Esophagus muscularis mucosa (tissue), 4 donors: ENCODE measurements around the gene ANLN. TPM values are rescaled to one million over a fixed set of nuclear protein-coding genes. Genes with fewer than 3 reads are reported as not detected.

Experiments used
- DNase-seq: peaks from one replicate; pipeline ENCODE4 v3.0.0-alpha.2; 2017; ENCODE audit errors: extremely low spot score
- H3K27ac ChIP-seq, 4 donors: fragments of 200-600 bp; sonication (generic); replicated peaks in 1 of 4; 1 replicate in 3 of 4; 2 replicates in 1 of 4; pipeline ENCODE4 v1.5.1; 2016 to 2019; ENCODE audit warnings: mild to moderate bottlenecking in 1 of 4
- H3K27me3 ChIP-seq, 4 donors: fragments of 200-600 bp; sonication (generic); one replicate each; pipeline versions ENCODE4 v1.5.1 to v1.6.0; 2016 to 2019
- H3K36me3 ChIP-seq, 4 donors: fragments of 200-600 bp; sonication (generic); one replicate each; pipeline ENCODE4 v1.5.1; 2016 to 2019
- H3K4me1 ChIP-seq, 4 donors: fragments of 200-600 bp; sonication (generic); one replicate each; pipeline ENCODE4 v1.5.1; 2016 to 2019
- H3K4me3 ChIP-seq, 4 donors: fragments of 200-600 bp; sonication (generic); 1 replicate in 2 of 4; 2 replicates in 2 of 4; pipeline ENCODE4 v1.5.1; 2016 to 2019; ENCODE audit warnings: mild to moderate bottlenecking in 4 of 4, moderate library complexity in 1 of 4
- H3K9me3 ChIP-seq, 4 donors: fragments of 200-600 bp; sonication (generic); 1 replicate in 3 of 4; 2 replicates in 1 of 4; pipeline ENCODE4 v1.5.1; 2016 to 2019
- CTCF ChIP-seq, 3 experiments: fragments of 200-600 bp in 2 of 3; fragments of 450-650 bp in 1 of 3; sonication (generic) in 2 of 3; IDR thresholded peaks; one replicate each; pipeline ENCODE4 v1.5.1; 2017 to 2019; ENCODE audit warnings: antibody characterized with exemption in 3 of 3, mild to moderate bottlenecking in 2 of 3, moderate library complexity in 1 of 3
- EP300 ChIP-seq: sonication (generic); formaldehyde crosslinking; IDR thresholded peaks from one replicate; pipeline ENCODE4 v1.6.1; 2017; ENCODE audit warnings: antibody characterized with exemption
- POLR2A ChIP-seq: fragments of 450-650 bp; IDR thresholded peaks from one replicate; pipeline ENCODE4 v1.6.1; 2017; ENCODE audit warnings: antibody characterized with exemption, moderate library complexity, mild to moderate bottlenecking, low read depth
- POLR2AphosphoS5 ChIP-seq, 2 donors: sonication (generic); formaldehyde crosslinking; IDR thresholded peaks; one replicate each; pipeline ENCODE4 v1.6.1; 2017; ENCODE audit warnings: antibody characterized with exemption in 2 of 2
- WGBS: methylation state at CpG from one replicate; pipeline ENCODE4 v1.1.5; 2018; 5-methylcytosine and 5-hydroxymethylcytosine counted together
- intact Hi-C: fragments of 100-400 bp; cut with DNase I; formaldehyde crosslinking; loops from one replicate; pipeline ENCODE4 v1.15.1; 2023
- total RNA-seq, 4 donors: library from RNA; depleted of rRNA; stranded (reverse); fragments of >200 nt; gene quantifications; one replicate each; pipeline versions ENCODE4 v1.1.0 to v1.2.1, GENCODE V29; 2016

Gene ANLN
- total RNA-seq, 4 donors from 2014 or later = 4.1 to 11.2 (median 8.0) TPM

DNA sequence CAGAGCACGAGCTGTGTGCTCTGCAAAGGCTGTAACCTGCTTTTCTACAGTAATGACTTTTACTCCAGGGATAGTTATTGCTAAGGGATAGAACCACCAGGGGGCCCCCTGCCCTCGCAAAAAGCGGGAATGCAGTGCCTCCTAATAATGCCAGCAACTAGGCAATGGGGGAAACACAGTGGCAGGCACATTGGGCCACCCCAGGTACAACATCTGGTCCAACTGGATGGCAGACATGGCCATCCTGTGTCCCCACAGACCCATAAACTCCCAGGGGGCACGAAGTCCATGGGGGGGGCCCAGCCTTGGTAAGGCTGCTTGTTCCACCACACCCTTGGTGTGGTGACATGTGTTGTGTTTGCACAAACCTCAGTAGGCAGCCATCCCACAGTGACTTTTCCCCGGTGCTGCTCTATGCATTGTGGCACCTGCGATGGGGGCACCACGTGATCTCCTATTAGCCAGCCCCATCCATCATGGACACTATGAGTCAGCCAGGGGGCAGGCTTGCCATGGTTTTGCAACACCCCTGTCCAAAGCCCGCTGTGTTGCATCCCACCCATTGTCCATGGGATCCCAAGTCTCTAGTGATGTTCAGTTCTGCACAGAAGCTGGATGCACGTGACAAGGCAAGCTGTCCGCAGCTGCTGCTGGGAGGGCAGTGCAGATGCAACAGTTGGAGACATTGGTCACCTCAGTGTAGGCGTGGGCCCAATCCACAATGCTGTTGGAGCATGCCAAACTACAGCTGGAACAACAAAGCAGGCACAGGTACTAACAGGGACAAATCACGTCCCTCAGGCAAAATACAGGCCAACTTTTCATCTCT, 84.0 kb downstream of the ANLN start:
- H3K27me3 ChIP-seq = no peaks in the 10 kb centered on the region
- no peak overlapping the region for H3K4me3 ChIP-seq
- no peaks in the 10 kb centered on the region for H3K9me3 ChIP-seq
- 77% methylated on average over 8 of the region's 12 CpGs for WGBS
- H3K27ac ChIP-seq = no peak overlapping the region
- TF ChIP-seq POLR2A (no peak), EP300 (no peak), CTCF (IDR thresholded peaks at IDR 0.05) (peak in 2 of 3 experiments; percentile 18 to 34), POLR2AphosphoS5 (IDR thresholded peaks at IDR 0.05) (no peak)
- H3K36me3 ChIP-seq = no peaks in the 10 kb centered on the region
- intact Hi-C loops = no loop called here
- DNase-seq = no peak
- peaks cover 0 to 8% (median 3%) of the 10 kb centered on the region in 4 donors for H3K4me1 ChIP-seq

DNA sequence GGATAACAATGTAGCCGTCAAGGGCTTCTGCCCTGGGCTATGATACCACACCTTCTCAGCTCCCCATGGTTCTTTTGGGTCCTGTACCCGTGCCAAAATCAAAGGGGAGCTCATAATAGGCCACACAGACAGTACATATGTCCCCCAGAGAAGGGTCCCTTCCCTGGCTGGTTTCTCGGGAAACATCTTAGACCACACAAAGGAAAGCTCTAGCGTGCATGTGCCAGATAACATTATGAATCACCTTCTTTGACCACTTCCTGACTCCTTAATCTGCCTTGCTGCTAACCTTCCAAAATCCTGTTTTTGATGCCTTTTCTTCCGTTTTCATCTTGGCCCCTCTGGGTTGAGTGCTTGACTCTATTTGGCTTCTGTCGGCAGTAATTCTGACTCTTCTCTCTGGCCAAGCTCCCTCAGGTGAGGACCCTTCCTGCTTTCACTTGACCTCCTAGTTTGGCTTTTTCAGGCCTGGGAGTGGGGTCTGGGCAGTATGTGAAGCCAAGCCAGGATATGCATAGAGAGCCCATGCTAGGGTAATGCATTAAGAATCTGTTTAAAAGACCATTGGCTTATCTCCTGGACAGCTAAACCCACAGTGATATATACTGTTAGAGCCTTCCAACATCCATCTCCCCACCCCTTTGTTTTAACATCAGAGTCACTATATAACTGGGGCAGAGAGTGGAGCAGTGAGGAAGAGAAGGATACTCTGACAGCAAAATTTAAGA, 84.8 kb downstream of the ANLN start:
- H3K27ac ChIP-seq = no peak overlapping the region
- H3K4me1 ChIP-seq = peaks cover 0 to 8% (median 3%) of the 10 kb centered on the region in 4 donors
- H3K27me3 ChIP-seq = no peaks in the 10 kb centered on the region
- no peak for TF ChIP-seq POLR2AphosphoS5 (IDR thresholded peaks at IDR 0.05)
- TF ChIP-seq POLR2A = no peak
- no peak for TF ChIP-seq CTCF (IDR thresholded peaks at IDR 0.05)
- TF ChIP-seq EP300 = no peak
- 76% methylated on average over 6 of the region's 6 CpGs for WGBS
- DNase-seq = no peak
- intact Hi-C loops = no loop called here
- H3K9me3 ChIP-seq = no peaks in the 10 kb centered on the region
- no peak overlapping the region for H3K4me3 ChIP-seq
- H3K36me3 ChIP-seq = no peaks in the 10 kb centered on the region

- no peak for TF ChIP-seq POLR2AphosphoS5 (IDR thresholded peaks at IDR 0.05)
- no peak for TF ChIP-seq CTCF (IDR thresholded peaks at IDR 0.05)
- no peak for TF ChIP-seq POLR2A
- no peak for TF ChIP-seq EP300
- no peaks in the 10 kb centered on the region for H3K27me3 ChIP-seq
Measured at GRCh38 chr7:36475011-36475342, 85.3 kb downstream of the ANLN start.

GRCh38 chr7:36475381-36475780, 85.7 kb downstream of the ANLN start:
- intact Hi-C loops = no loop called here
- H3K9me3 ChIP-seq = no peaks in the 10 kb centered on the region
- no peak overlapping the region for H3K27ac ChIP-seq
- WGBS = 85% methylated on average over 3 of the region's 3 CpGs
- no peaks in the 10 kb centered on the region for H3K27me3 ChIP-seq
- TF ChIP-seq POLR2AphosphoS5 (IDR thresholded peaks at IDR 0.05) (no peak), POLR2A (no peak), CTCF (IDR thresholded peaks at IDR 0.05) (no peak), EP300 (no peak)
- no peak for DNase-seq
- H3K4me1 ChIP-seq = peaks cover 0 to 8% (median 3%) of the 10 kb centered on the region in 4 donors
- no peaks in the 10 kb centered on the region for H3K36me3 ChIP-seq
- H3K4me3 ChIP-seq = no peak overlapping the region

More at GRCh38 chr7:36475011-36475342, 85.3 kb downstream of the ANLN start:
- Histone ChIP-seq H3K4me1 (peaks cover 0 to 8% (median 3%) of the 10 kb centered on the region in 4 donors), H3K36me3 (no peaks in the 10 kb centered on the region), H3K9me3 (no peaks in the 10 kb centered on the region), H3K4me3 (no peak overlapping the region), H3K27ac (no peak overlapping the region)
- DNase-seq = no peak
- intact Hi-C loops = no loop called here
